RWPE2 (cell line): Measurements from ENCODE around the gene FLT3LG.
"Not testable (repeated sequence)": the region's sequence is repeated elsewhere in the genome, so short reads cannot be mapped to it uniquely, and the experiment has no call there.

ENCODE experiments used
- ATAC-seq: fragments of 200-7000 bp; cut with Tn5 transposase; 3 replicates; pipeline ENCODE4 v1.9.1; 2021; ENCODE audit warnings: low read depth
- DNase-seq: peaks from one replicate; pipeline ENCODE4 v3.0.0-alpha.2; 2020; ENCODE audit warnings: low spot score
- H3K27ac ChIP-seq: fragments of 450-650 bp; 2 replicates; pipeline ENCODE4 v1.5.1; 2017; ENCODE audit warnings: mild to moderate bottlenecking; ENCODE audit not compliant: poor library complexity, severe bottlenecking
- H3K27me3 ChIP-seq: fragments of 250-450 bp; sonication (Bioruptor Pico); 2 replicates; pipeline ENCODE4 v1.5.1; 2021; ENCODE audit warnings: mild to moderate bottlenecking, moderate library complexity; ENCODE audit not compliant: insufficient read depth, poor library complexity, severe bottlenecking
- H3K36me3 ChIP-seq: fragments of 250-450 bp; sonication (Bioruptor Pico); 2 replicates; pipeline ENCODE4 v1.5.1; 2020; ENCODE audit warnings: low read depth, mild to moderate bottlenecking, moderate library complexity
- H3K4me1 ChIP-seq: fragments of 250-450 bp; sonication (Bioruptor Pico); 2 replicates; pipeline ENCODE4 v1.5.1; 2021; ENCODE audit warnings: mild to moderate bottlenecking, moderate library complexity; ENCODE audit not compliant: insufficient read depth, poor library complexity, severe bottlenecking
- H3K4me3 ChIP-seq: fragments of 250-450 bp; sonication (Bioruptor Pico); 2 replicates; pipeline ENCODE4 v1.5.1; 2021; ENCODE audit warnings: mild to moderate bottlenecking, moderate library complexity; ENCODE audit not compliant: severe bottlenecking
- H3K9me3 ChIP-seq: fragments of 250-450 bp; sonication (Bioruptor Pico); 2 replicates; pipeline ENCODE4 v1.5.1; 2021; ENCODE audit warnings: mild to moderate bottlenecking, moderate library complexity; ENCODE audit not compliant: severe bottlenecking
- TF ChIP-seq, protein P1 (sequence below): fragments of 450-650 bp; IDR thresholded peaks from one replicate; pipeline ENCODE4 v1.5.1; 2017; ENCODE audit warnings: mild to moderate bottlenecking, moderate library complexity; ENCODE audit not compliant: poor library complexity, severe bottlenecking

FLT3LG gene

DNA sequence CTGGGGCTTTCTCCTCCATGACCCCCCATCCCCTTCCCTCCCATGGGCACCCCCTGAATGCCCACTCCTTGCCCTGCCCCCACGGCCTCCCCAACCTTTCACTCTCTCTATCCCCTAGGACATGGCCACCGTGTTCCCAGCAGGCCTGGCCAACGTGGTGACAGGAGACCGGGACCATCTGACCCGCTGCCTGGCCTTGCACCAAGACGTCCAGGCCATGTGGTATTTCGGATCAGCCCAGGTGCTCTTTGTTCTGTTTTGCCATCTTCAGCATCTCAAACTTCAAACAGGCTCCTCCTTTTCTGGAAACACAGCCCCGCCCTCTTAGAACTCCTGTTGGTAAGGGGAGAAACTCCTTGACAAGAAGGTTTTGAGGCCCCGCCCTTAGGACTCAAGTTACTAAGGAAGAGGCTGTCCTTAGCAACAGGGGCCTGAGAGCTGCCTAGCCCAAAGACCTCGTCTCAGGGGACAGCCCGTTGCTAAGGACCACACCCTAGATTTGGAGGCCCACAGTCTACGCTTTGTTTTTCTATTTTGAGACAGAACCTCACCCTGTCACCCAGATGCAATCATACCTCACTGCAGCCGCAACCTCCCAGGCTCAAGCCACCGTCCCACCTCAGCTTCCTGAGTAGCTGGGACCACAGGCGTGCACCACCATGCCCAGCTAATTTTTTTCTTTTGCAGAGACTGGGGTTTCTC, 5.1 kb upstream of the FLT3LG start:
- TF ChIP-seq, protein P1, sequence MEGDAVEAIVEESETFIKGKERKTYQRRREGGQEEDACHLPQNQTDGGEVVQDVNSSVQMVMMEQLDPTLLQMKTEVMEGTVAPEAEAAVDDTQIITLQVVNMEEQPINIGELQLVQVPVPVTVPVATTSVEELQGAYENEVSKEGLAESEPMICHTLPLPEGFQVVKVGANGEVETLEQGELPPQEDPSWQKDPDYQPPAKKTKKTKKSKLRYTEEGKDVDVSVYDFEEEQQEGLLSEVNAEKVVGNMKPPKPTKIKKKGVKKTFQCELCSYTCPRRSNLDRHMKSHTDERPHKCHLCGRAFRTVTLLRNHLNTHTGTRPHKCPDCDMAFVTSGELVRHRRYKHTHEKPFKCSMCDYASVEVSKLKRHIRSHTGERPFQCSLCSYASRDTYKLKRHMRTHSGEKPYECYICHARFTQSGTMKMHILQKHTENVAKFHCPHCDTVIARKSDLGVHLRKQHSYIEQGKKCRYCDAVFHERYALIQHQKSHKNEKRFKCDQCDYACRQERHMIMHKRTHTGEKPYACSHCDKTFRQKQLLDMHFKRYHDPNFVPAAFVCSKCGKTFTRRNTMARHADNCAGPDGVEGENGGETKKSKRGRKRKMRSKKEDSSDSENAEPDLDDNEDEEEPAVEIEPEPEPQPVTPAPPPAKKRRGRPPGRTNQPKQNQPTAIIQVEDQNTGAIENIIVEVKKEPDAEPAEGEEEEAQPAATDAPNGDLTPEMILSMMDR, result no peak
- no peaks in the 10 kb centered on the region for H3K27me3 ChIP-seq
- no peaks in the 10 kb centered on the region for H3K36me3 ChIP-seq
- DNase-seq (no peak), ATAC-seq (peak; percentile 76)
- H3K4me3 ChIP-seq, result no peak overlapping the region
- no peaks in the 10 kb centered on the region for H3K9me3 ChIP-seq
- peaks cover 6% of the 10 kb centered on the region for H3K4me1 ChIP-seq
- peak overlapping the region; percentile 41 for H3K27ac ChIP-seq

DNA sequence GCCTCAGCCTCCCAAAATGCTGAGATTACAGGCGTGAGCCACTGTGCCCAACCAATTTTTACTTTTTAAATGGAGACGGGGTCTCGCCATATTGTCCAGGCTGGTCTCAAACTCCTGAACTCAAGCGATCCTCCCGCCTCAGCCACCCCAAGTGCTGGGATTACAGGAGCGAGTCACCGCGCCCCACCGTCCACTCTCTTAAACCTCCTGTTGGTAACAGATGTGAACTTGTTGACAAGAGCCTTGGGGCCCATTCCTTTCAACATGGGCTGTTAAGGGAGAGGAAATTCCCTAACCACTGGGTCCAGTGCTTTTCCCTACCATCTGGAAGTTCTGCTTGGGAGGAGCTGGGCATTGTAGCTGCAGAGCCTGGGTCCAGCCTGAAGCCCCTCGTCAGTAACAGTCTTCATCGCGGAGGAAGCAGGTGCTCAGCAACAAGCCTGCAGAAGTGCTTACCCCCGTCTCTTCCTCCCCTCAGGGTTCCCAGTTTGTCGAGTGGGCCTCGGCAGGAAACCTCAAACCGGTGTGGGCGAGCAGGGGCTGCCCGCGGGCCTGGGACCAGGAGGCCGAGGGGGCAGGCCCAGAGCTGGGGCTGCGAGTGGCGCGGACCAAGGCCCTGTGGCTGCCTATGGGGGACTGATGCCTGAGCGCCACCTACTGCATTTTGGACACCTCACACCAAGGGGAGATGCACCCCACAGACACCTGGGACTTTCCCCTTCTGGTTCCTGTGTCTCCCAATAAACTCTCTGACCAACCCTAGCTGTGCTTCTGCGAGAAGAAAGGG, 4.0 kb upstream of the FLT3LG start:
- DNase-seq (no peak), ATAC-seq (no peak)
- H3K27ac ChIP-seq, result no peak overlapping the region

DNA sequence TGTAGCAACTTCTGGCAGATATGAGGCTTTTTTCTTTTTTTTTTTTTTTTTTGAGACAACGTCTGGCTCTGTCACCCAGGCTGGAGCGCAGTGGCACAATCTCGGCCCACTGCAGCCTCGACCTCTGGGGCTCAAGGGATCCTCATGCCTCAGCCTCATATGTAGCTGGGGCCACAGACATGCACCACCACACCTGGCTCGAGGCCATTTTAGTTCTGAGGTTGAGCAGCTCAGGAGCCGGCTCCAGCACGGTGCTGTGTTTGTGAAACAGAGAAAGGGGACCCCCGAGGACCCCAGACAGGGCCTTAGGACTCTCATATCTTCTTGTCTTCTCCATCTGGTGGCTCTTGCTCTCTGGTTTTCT, 3.4 kb upstream of the FLT3LG start:
- DNase-seq, result no peak
- ATAC-seq, result no peak
- TF ChIP-seq, protein P1, result no peak
- Histone ChIP-seq H3K27ac (no peak overlapping the region), H3K27me3 (no peaks in the 10 kb centered on the region), H3K36me3 (no peaks in the 10 kb centered on the region), H3K4me3 (no peak overlapping the region), H3K4me1 (peaks cover 6% of the 10 kb centered on the region), H3K9me3 (no peaks in the 10 kb centered on the region)

More for the DNA sequence above, 4.0 kb upstream of the FLT3LG start:
- Histone ChIP-seq H3K4me3 (no peak overlapping the region), H3K36me3 (no peaks in the 10 kb centered on the region), H3K27me3 (no peaks in the 10 kb centered on the region), H3K4me1 (peaks cover 6% of the 10 kb centered on the region), H3K9me3 (no peaks in the 10 kb centered on the region)
- TF ChIP-seq, protein P1, result no peak

DNA sequence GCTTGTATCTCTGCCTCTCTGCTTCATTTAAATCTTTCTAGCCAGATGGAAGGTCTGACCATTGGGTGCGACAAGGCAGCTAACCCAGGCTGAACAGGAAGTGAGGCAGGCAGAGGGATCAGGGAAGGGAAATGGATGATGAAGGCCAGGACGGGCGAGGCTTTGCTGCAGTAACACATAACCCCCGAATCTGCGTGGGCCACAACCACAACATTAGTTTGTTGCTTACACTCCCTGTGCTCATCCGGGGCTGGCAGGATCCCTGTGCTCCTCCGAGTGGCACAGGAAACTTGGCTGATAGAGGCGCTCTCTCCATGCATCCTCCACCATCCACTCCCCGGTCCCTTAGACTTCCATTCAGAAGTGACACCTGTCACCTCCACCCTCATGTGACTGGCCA, 1.1 kb upstream of the FLT3LG start:
- Histone ChIP-seq H3K36me3 (no peaks in the 10 kb centered on the region), H3K27me3 (no peaks in the 10 kb centered on the region), H3K4me3 (no peak overlapping the region), H3K9me3 (no peaks in the 10 kb centered on the region), H3K27ac (no peak overlapping the region), H3K4me1 (peaks cover 6% of the 10 kb centered on the region)
- TF ChIP-seq, protein P1, result no peak
- DNase-seq, result no peak
- ATAC-seq, result no peak

DNA sequence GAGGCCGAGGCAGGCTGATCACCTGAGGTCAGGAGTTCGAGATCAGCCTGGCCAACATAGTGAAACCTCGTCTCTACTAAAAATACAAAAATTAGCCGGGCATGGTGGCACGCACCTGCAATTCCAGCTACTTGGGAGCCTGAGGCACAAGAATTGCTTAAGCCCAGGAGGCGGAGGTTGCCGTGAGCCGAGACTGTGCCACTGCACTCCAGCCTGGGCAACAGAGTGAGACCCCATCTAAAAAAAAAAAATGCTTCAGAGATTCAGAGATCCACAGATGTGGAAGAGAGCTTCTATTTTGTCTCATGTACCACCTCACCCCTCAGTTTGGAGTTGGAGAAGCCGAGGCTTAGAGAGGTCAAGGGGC, 531 bp upstream of the FLT3LG start:
- H3K27ac ChIP-seq, H3K27me3 ChIP-seq, ATAC-seq, H3K4me1 ChIP-seq, H3K36me3 ChIP-seq, H3K9me3 ChIP-seq, DNase-seq: not testable (repeated sequence)
- peak overlapping the region; percentile 48 for H3K4me3 ChIP-seq
